Cardiac muscle cell (in vitro differentiated cells and primary cell): Measurements from ENCODE around the gene KLHL17. TPM values are rescaled to one million over a fixed set of nuclear protein-coding genes. Genes with fewer than 3 reads are reported as not detected.

Experiments
- DNase-seq, 2 donors: peaks; one replicate each; pipeline versions ENCODE4 v3.0.0 to v3.0.0-alpha.2; 2010 to 2017; ENCODE audit warnings: low read depth in 1 of 2, low spot score in 1 of 2
- H3K27ac ChIP-seq: fragments of 200-600 bp; sonication (generic); 2 replicates; pipeline ENCODE4 v1.5.1; 2016
- H3K27me3 ChIP-seq: fragments of 200-600 bp; sonication (generic); 2 replicates; pipeline ENCODE4 v1.6.0; 2016; ENCODE audit warnings: control low read depth
- H3K36me3 ChIP-seq: fragments of 200-600 bp; sonication (generic); 2 replicates; pipeline ENCODE4 v1.5.1; 2016; ENCODE audit warnings: control low read depth
- H3K4me1 ChIP-seq: fragments of 200-600 bp; sonication (generic); 2 replicates; pipeline ENCODE4 v1.8.1; 2017; ENCODE audit warnings: low read depth, mild to moderate bottlenecking, mixed run types
- H3K4me3 ChIP-seq: fragments of 200-600 bp; sonication (generic); 2 replicates; pipeline ENCODE4 v1.5.1; 2016; ENCODE audit warnings: mild to moderate bottlenecking
- H3K9me3 ChIP-seq: fragments of 200-600 bp; sonication (generic); 2 replicates; pipeline ENCODE4 v1.5.1; 2017; ENCODE audit warnings: low read depth, mild to moderate bottlenecking, control low read depth
- CTCF ChIP-seq: IDR thresholded peaks from 2 replicates; pipeline ENCODE4 v1.5.1; 2012; ENCODE audit warnings: low read depth, mild to moderate bottlenecking, low read length
- polyA plus RNA-seq: library from polyadenylated mRNA; unstranded; fragments of >200 nt; fragmentation: Nextera tagmentation; extraction: Ambion mirVana; gene quantifications from 2 replicates; pipeline ENCODE4 v1.2.1, GENCODE V29; 2016
- total RNA-seq: library from RNA; depleted of rRNA; stranded (reverse); fragments of >200 nt; gene quantifications from 2 replicates; pipeline ENCODE4 v1.2.3, GENCODE V29; 2016

KLHL17 gene
- total and polyA plus RNA-seq, 2 experiments from 2014 or later, result 31.5 to 42.9 TPM

- peaks cover 5% of the 10 kb centered on the region for H3K4me1 ChIP-seq
- no peaks in the 10 kb centered on the region for H3K9me3 ChIP-seq
- DNase-seq, result no peak
- no peak overlapping the region for H3K4me3 ChIP-seq
- no peak overlapping the region for H3K27ac ChIP-seq
- TF ChIP-seq CTCF, result no peak
- no peaks in the 10 kb centered on the region for H3K36me3 ChIP-seq
- H3K27me3 ChIP-seq, result no peaks in the 10 kb centered on the region
Measured at GRCh38 chr1:913491-914130, 46.8 kb upstream of the KLHL17 start.

GRCh38 chr1:914131-914890, 46.1 kb upstream of the KLHL17 start:
- no peak overlapping the region for H3K4me3 ChIP-seq
- H3K4me1 ChIP-seq, result peaks cover 6% of the 10 kb centered on the region
- no peak for TF ChIP-seq CTCF
- H3K27ac ChIP-seq, result no peak overlapping the region
- H3K36me3 ChIP-seq, result no peaks in the 10 kb centered on the region
- H3K27me3 ChIP-seq, result no peaks in the 10 kb centered on the region
- no peak for DNase-seq
- H3K9me3 ChIP-seq, result no peaks in the 10 kb centered on the region

GRCh38 chr1:914891-915280, 45.5 kb upstream of the KLHL17 start:
- TF ChIP-seq CTCF, result no peak
- H3K27me3 ChIP-seq, result no peaks in the 10 kb centered on the region
- peaks cover 6% of the 10 kb centered on the region for H3K4me1 ChIP-seq
- H3K9me3 ChIP-seq, result no peaks in the 10 kb centered on the region
- DNase-seq, result no peak
- H3K27ac ChIP-seq, result no peak overlapping the region
- no peaks in the 10 kb centered on the region for H3K36me3 ChIP-seq
- H3K4me3 ChIP-seq, result no peak overlapping the region

- no peak for TF ChIP-seq CTCF
- no peak for DNase-seq
- H3K9me3 ChIP-seq, result no peaks in the 10 kb centered on the region
- no peaks in the 10 kb centered on the region for H3K27me3 ChIP-seq
- no peak overlapping the region for H3K27ac ChIP-seq
- H3K4me3 ChIP-seq, result no peak overlapping the region
- no peaks in the 10 kb centered on the region for H3K36me3 ChIP-seq
- peaks cover 10% of the 10 kb centered on the region for H3K4me1 ChIP-seq
Measured at GRCh38 chr1:915295-916172, 44.9 kb upstream of the KLHL17 start.

- no peaks in the 10 kb centered on the region for H3K27me3 ChIP-seq
- no peak for TF ChIP-seq CTCF
- no peaks in the 10 kb centered on the region for H3K36me3 ChIP-seq
- DNase-seq, result peak in 1 of 2 donors; percentile 41
- no peak overlapping the region for H3K27ac ChIP-seq
- H3K4me3 ChIP-seq, result no peak overlapping the region
- no peaks in the 10 kb centered on the region for H3K9me3 ChIP-seq
- H3K4me1 ChIP-seq, result peaks cover 15% of the 10 kb centered on the region
Measured at GRCh38 chr1:916173-917075, 44.0 kb upstream of the KLHL17 start.
